Thymus (tissue), 11 donors: ENCODE measurements around the gene UBASH3B. TPM values are rescaled to one million over a fixed set of nuclear protein-coding genes. Genes with fewer than 3 reads are reported as not detected.

Source experiments
- DNase-seq, 9 donors: peaks; one replicate each; pipeline ENCODE4 v3.0.0-alpha.2; 2013; ENCODE audit warnings: low spot score in 9 of 9, low read depth in 6 of 9, missing footprints in 1 of 9
- H3K27ac ChIP-seq, 2 donors: one replicate each; pipeline ENCODE4 v1.5.1; 2013; ENCODE audit warnings: control low read depth in 1 of 2, low read depth in 1 of 2, low read length in 1 of 2, mild to moderate bottlenecking in 1 of 2, moderate library complexity in 1 of 2
- H3K27me3 ChIP-seq, 2 donors: one replicate each; pipeline ENCODE4 v1.5.1; 2013; ENCODE audit warnings: low read length in 1 of 2; ENCODE audit not compliant: control insufficient read depth in 2 of 2, insufficient read depth in 1 of 2
- H3K36me3 ChIP-seq, 2 donors: one replicate each; pipeline ENCODE4 v1.5.1; 2013; ENCODE audit warnings: low read length in 1 of 2, mild to moderate bottlenecking in 1 of 2, moderate library complexity in 1 of 2; ENCODE audit not compliant: control insufficient read depth in 2 of 2, insufficient read depth in 2 of 2
- H3K4me1 ChIP-seq, 2 donors: one replicate each; pipeline ENCODE4 v1.5.1; 2013; ENCODE audit warnings: low read length in 2 of 2; ENCODE audit not compliant: control insufficient read depth in 2 of 2, insufficient read depth in 2 of 2
- H3K4me3 ChIP-seq, 2 donors: one replicate each; pipeline ENCODE4 v1.5.1; 2013; ENCODE audit warnings: low read length in 2 of 2, control low read depth in 1 of 2, mild to moderate bottlenecking in 1 of 2
- H3K9me3 ChIP-seq, 2 donors: one replicate each; pipeline ENCODE4 v1.5.1; 2013; ENCODE audit warnings: low read length in 1 of 2, mild to moderate bottlenecking in 1 of 2; ENCODE audit not compliant: control insufficient read depth in 2 of 2, insufficient read depth in 1 of 2
- WGBS: extraction: QIAGEN DNeasy Blood & Tissue Kit; methylation state at CpG from one replicate; pipeline ENCODE4 v1.1.7; 2013; 5-methylcytosine and 5-hydroxymethylcytosine counted together
- polyA plus RNA-seq: library from polyadenylated mRNA; stranded (reverse); fragments of 200-250 nt; gene quantifications from one replicate; pipeline ENCODE4 v1.2.3, GENCODE V29; 2013
- total RNA-seq: library from RNA; stranded (reverse); fragments of 120-200 nt; gene quantifications from one replicate; pipeline ENCODE4 v1.2.4, GENCODE V29; 2013
- donor health status: healthy.

UBASH3B gene
- total and polyA plus RNA-seq, 2 donors: 11.2 to 14.8 TPM

- peaks cover 0 to 4% of the 10 kb centered on the region in 2 donors for H3K9me3 ChIP-seq
- peaks cover 19 to 54% of the 10 kb centered on the region in 2 donors for H3K4me1 ChIP-seq
- H3K27me3 ChIP-seq: no peaks in the 10 kb centered on the region
- under 1% methylated on average over 66 of the region's 66 CpGs for WGBS
- peaks cover 0 to 7% of the 10 kb centered on the region in 2 donors for H3K36me3 ChIP-seq
- H3K4me3 ChIP-seq: peak overlapping the region; percentile 79 to 96
- DNase-seq: peak in 4 of 9 donors; percentile 50 to 79 (median 55)
- H3K27ac ChIP-seq: peak overlapping the region; percentile 82 to 87
These were observed 630 bp downstream of the UBASH3B start for GRCh38 chr11:122656073-122656630.

- WGBS: under 1% methylated on average over 25 of the region's 25 CpGs
- H3K4me3 ChIP-seq: peak overlapping the region; percentile 79 to 96
- peak in 4 of 9 donors; percentile 53 to 78 (median 58) for DNase-seq
- H3K4me1 ChIP-seq: peaks cover 24 to 59% of the 10 kb centered on the region in 2 donors
- no peaks in the 10 kb centered on the region for H3K27me3 ChIP-seq
- peaks cover 0 to 4% of the 10 kb centered on the region in 2 donors for H3K9me3 ChIP-seq
- H3K27ac ChIP-seq: peak overlapping the region; percentile 80 to 87
- H3K36me3 ChIP-seq: peaks cover 0 to 7% of the 10 kb centered on the region in 2 donors
These were observed 1.1 kb downstream of the UBASH3B start for GRCh38 chr11:122656631-122657101.

- 86% methylated on average over 11 of the region's 11 CpGs for WGBS
- peaks cover 0 to 19% of the 10 kb centered on the region in 2 donors for H3K36me3 ChIP-seq
- peak overlapping the region in 1 of 2 donors; percentile 67 for H3K27ac ChIP-seq
- peaks cover 0 to 4% of the 10 kb centered on the region in 2 donors for H3K9me3 ChIP-seq
- no peak for DNase-seq
- H3K27me3 ChIP-seq: no peaks in the 10 kb centered on the region
- H3K4me3 ChIP-seq: no peak overlapping the region
- H3K4me1 ChIP-seq: peaks cover 41 to 85% of the 10 kb centered on the region in 2 donors
These were observed 4.4 kb downstream of the UBASH3B start for GRCh38 chr11:122659676-122660554.

- WGBS: 87% methylated on average over 7 of the region's 7 CpGs
- no peak for DNase-seq
- Histone ChIP-seq H3K4me1 (peaks cover 40 to 93% of the 10 kb centered on the region in 2 donors), H3K27me3 (no peaks in the 10 kb centered on the region), H3K27ac (peak overlapping the region in 1 of 2 donors; percentile 74), H3K9me3 (peaks cover 0 to 4% of the 10 kb centered on the region in 2 donors), H3K4me3 (no peak overlapping the region), H3K36me3 (peaks cover 0 to 26% of the 10 kb centered on the region in 2 donors)
These were observed 5.8 kb downstream of the UBASH3B start for GRCh38 chr11:122661182-122661945.

- H3K9me3 ChIP-seq: no peaks in the 10 kb centered on the region
- peaks cover 40 to 96% of the 10 kb centered on the region in 2 donors for H3K4me1 ChIP-seq
- WGBS: 96% methylated on average over 13 of the region's 13 CpGs
- H3K27ac ChIP-seq: no peak overlapping the region
- peaks cover 0 to 23% of the 10 kb centered on the region in 2 donors for H3K36me3 ChIP-seq
- no peak for DNase-seq
- no peak overlapping the region for H3K4me3 ChIP-seq
- no peaks in the 10 kb centered on the region for H3K27me3 ChIP-seq
These were observed 7.7 kb downstream of the UBASH3B start for GRCh38 chr11:122663056-122663740.

GRCh38 chr11:122663764-122664163 lies 8.2 kb downstream of the UBASH3B start:
- H3K27ac ChIP-seq: peak overlapping the region in 1 of 2 donors; percentile 48
- no peak overlapping the region for H3K4me3 ChIP-seq
- WGBS: 20% methylated on average over 4 of the region's 4 CpGs
- H3K36me3 ChIP-seq: peaks cover 0 to 21% of the 10 kb centered on the region in 2 donors
- no peak for DNase-seq
- H3K4me1 ChIP-seq: peaks cover 46 to 99% of the 10 kb centered on the region in 2 donors
- no peaks in the 10 kb centered on the region for H3K27me3 ChIP-seq
- H3K9me3 ChIP-seq: no peaks in the 10 kb centered on the region

DNA sequence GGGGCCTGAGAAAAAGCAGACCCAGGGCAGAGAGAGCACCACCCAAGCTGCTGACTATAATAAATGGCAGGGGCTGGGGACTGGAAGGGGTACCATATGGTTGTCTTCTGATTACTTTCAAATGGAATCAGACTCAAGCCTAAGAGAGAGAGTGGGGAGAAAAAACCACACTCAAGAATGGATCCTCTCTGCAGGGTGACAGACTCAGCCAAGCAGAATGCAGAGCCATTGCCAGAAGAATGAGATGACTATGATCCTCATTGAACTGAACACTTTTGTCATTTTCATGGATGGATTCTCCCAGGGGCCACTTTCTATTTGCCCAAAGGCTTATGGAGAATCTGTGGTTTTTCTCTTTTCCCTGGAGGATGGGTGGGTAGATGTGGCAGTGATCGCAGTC lies 8.7 kb downstream of the UBASH3B start:
- DNase-seq: no peak
- WGBS: 97% methylated on average over 1 of the region's 1 CpG
- peak overlapping the region in 1 of 2 donors; percentile 48 for H3K27ac ChIP-seq

DNA sequence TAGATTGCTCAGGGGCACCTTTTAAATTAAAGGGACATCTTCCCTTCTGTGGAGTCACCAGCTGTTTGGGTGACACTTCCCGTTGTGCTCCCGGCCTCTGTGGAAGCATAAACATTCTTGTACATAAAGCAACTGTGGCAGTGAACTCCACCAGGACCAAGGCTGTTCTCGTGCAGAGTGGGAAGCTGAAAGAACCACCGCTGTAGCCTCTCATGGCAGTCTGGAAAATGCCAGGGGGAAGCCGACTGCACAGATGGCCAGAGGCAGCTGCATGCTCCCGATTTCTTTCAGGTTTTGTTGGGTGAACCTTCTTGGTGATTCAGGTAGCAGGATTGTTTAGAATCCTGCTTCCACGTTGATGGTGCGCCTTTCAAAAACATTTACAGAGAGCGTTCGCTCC lies 10.3 kb downstream of the UBASH3B start:
- Histone ChIP-seq H3K4me3 (no peak overlapping the region), H3K27ac (peak overlapping the region in 1 of 2 donors; percentile 50), H3K4me1 (peaks cover 57 to 98% of the 10 kb centered on the region in 2 donors), H3K9me3 (peaks cover 0 to 4% of the 10 kb centered on the region in 2 donors), H3K36me3 (peaks cover 0 to 29% of the 10 kb centered on the region in 2 donors), H3K27me3 (no peaks in the 10 kb centered on the region)
- WGBS: 77% methylated on average over 10 of the region's 10 CpGs
- DNase-seq: no peak

More for the DNA sequence above, 8.7 kb downstream of the UBASH3B start:
- Histone ChIP-seq H3K9me3 (peaks cover 0 to 3% of the 10 kb centered on the region in 2 donors), H3K36me3 (peaks cover 0 to 26% of the 10 kb centered on the region in 2 donors), H3K4me1 (peaks cover 48 to 99% of the 10 kb centered on the region in 2 donors), H3K27me3 (no peaks in the 10 kb centered on the region), H3K4me3 (no peak overlapping the region)
